Central memory CD8-positive, alpha-beta T cell (primary cell): ENCODE data around the gene AGXT.

Source experiments
- ATAC-seq: fragments of 150-1000 bp; cut with Tn5 transposase; replicated peaks from 2 replicates; pipeline ENCODE4 v1.10.0; 2022; ENCODE audit warnings: mild to moderate bottlenecking, moderate FRiP score, moderate number of reproducible peaks; ENCODE audit not compliant: poor library complexity, severe bottlenecking; ENCODE audit errors: extremely low read depth
- DNase-seq, 2 donors: peaks; one replicate each; pipeline ENCODE4 v3.0.0; 2021; ENCODE audit warnings: low spot score in 2 of 2
- H3K27ac Mint-ChIP-seq: one replicate; pipeline ENCODE4 v1.8.0; 2022; ENCODE audit warnings: low read depth, mild to moderate bottlenecking, moderate library complexity, mixed read lengths
- H3K27me3 Mint-ChIP-seq: one replicate; pipeline ENCODE4 v1.8.0; 2022; ENCODE audit warnings: mixed read lengths
- H3K36me3 Mint-ChIP-seq: one replicate; pipeline ENCODE4 v1.8.0; 2022; ENCODE audit warnings: mild to moderate bottlenecking, moderate library complexity, mixed read lengths; ENCODE audit not compliant: insufficient read depth
- H3K4me1 Mint-ChIP-seq: one replicate; pipeline ENCODE4 v1.8.0; 2022; ENCODE audit warnings: mixed read lengths
- H3K4me3 Mint-ChIP-seq: one replicate; pipeline ENCODE4 v1.8.0; 2022; ENCODE audit warnings: mild to moderate bottlenecking, moderate library complexity, mixed read lengths
- H3K9me3 Mint-ChIP-seq: one replicate; pipeline ENCODE4 v1.8.0; 2022; ENCODE audit warnings: mixed read lengths

The AGXT gene

GRCh38 chr2:240868286-240869108 is at the start of gene AGXT:
AGXT (plus strand) TSS chr2:240868824; CDS start chr2:240868866, 42 bp downstream.
- ATAC-seq (no peak), DNase-seq (no peak)
- no peak within 1 kb of the TSS for H3K4me3 Mint-ChIP-seq
- peaks cover 50% of the 10 kb centered on the region for H3K27me3 Mint-ChIP-seq
- no peaks in the 10 kb centered on the region for H3K9me3 Mint-ChIP-seq
- H3K27ac Mint-ChIP-seq = no peak within 1 kb of the TSS
- no peaks in the 10 kb centered on the region for H3K36me3 Mint-ChIP-seq
- H3K4me1 Mint-ChIP-seq = no peaks in the 10 kb centered on the region

- H3K36me3 Mint-ChIP-seq = peaks cover 3% of the 10 kb centered on the region
- peaks cover 5% of the 10 kb centered on the region for H3K4me1 Mint-ChIP-seq
- peaks cover 63% of the 10 kb centered on the region for H3K27me3 Mint-ChIP-seq
- H3K27ac Mint-ChIP-seq = no peak overlapping the region
- peaks cover 2% of the 10 kb centered on the region for H3K9me3 Mint-ChIP-seq
- no peak for ATAC-seq
- no peak for DNase-seq
- no peak overlapping the region for H3K4me3 Mint-ChIP-seq
These were observed 49.3 kb upstream of the AGXT start for GRCh38 chr2:240819126-240819857.

- Mint-ChIP-seq H3K4me3 (peak within 1 kb of the TSS; percentile 40), H3K9me3 (no peaks in the 10 kb centered on the region), H3K4me1 (peaks cover 5% of the 10 kb centered on the region), H3K27ac (no peak within 1 kb of the TSS), H3K36me3 (peaks cover 3% of the 10 kb centered on the region), H3K27me3 (peaks cover 70% of the 10 kb centered on the region)
- ATAC-seq (no peak), DNase-seq (no peak)
These were observed 48.6 kb upstream of the AGXT start, which contains the start of gene KIF1A for GRCh38 chr2:240819858-240820606. KIF1A (minus strand) TSS chr2:240820219; CDS start chr2:240797752, 22,467 bp downstream.

- Mint-ChIP-seq H3K4me3 (peak overlapping the region; percentile 40), H3K4me1 (peaks cover 5% of the 10 kb centered on the region)
- ATAC-seq = no peak
These were observed 47.8 kb upstream of the AGXT start for GRCh38 chr2:240820607-240821428.

GRCh38 chr2:240821429-240821778 is 47.2 kb upstream of the AGXT start:
- peaks cover 5% of the 10 kb centered on the region for H3K4me1 Mint-ChIP-seq
- H3K4me3 Mint-ChIP-seq = peak overlapping the region; percentile 40
- H3K36me3 Mint-ChIP-seq = peaks cover 3% of the 10 kb centered on the region
- DNase-seq (no peak), ATAC-seq (no peak)
- H3K9me3 Mint-ChIP-seq = no peaks in the 10 kb centered on the region
- no peak overlapping the region for H3K27ac Mint-ChIP-seq
- peaks cover 71% of the 10 kb centered on the region for H3K27me3 Mint-ChIP-seq

More at GRCh38 chr2:240820607-240821428, 47.8 kb upstream of the AGXT start:
- Mint-ChIP-seq H3K27me3 (peaks cover 71% of the 10 kb centered on the region), H3K9me3 (no peaks in the 10 kb centered on the region), H3K36me3 (peaks cover 3% of the 10 kb centered on the region), H3K27ac (no peak overlapping the region)
- DNase-seq = no peak

GRCh38 chr2:240822280-240822847 is 46.3 kb upstream of the AGXT start:
- H3K4me3 Mint-ChIP-seq = no peak overlapping the region
- ATAC-seq = no peak
- no peak for DNase-seq

GRCh38 chr2:240823449-240824336 is 44.9 kb upstream of the AGXT start:
- H3K36me3 Mint-ChIP-seq = peaks cover 3% of the 10 kb centered on the region
- ATAC-seq (no peak), DNase-seq (no peak)
- no peak overlapping the region for H3K27ac Mint-ChIP-seq
- H3K27me3 Mint-ChIP-seq = peaks cover 80% of the 10 kb centered on the region
- no peaks in the 10 kb centered on the region for H3K9me3 Mint-ChIP-seq
- peaks cover 5% of the 10 kb centered on the region for H3K4me1 Mint-ChIP-seq
- H3K4me3 Mint-ChIP-seq = no peak overlapping the region

More at GRCh38 chr2:240822280-240822847, 46.3 kb upstream of the AGXT start:
- Mint-ChIP-seq H3K36me3 (peaks cover 3% of the 10 kb centered on the region), H3K4me1 (peaks cover 5% of the 10 kb centered on the region), H3K9me3 (no peaks in the 10 kb centered on the region), H3K27me3 (peaks cover 78% of the 10 kb centered on the region), H3K27ac (no peak overlapping the region)

GRCh38 chr2:240825476-240825875 is 43.1 kb upstream of the AGXT start:
- Mint-ChIP-seq H3K36me3 (peaks cover 2% of the 10 kb centered on the region), H3K4me3 (no peak overlapping the region), H3K9me3 (no peaks in the 10 kb centered on the region), H3K27me3 (peaks cover 92% of the 10 kb centered on the region), H3K4me1 (peaks cover 5% of the 10 kb centered on the region), H3K27ac (no peak overlapping the region)
- DNase-seq (no peak), ATAC-seq (no peak)

- DNase-seq (no peak), ATAC-seq (no peak)
- Mint-ChIP-seq H3K27ac (peak overlapping the region; percentile 25), H3K9me3 (no peaks in the 10 kb centered on the region), H3K36me3 (peaks cover 5% of the 10 kb centered on the region), H3K4me1 (no peaks in the 10 kb centered on the region), H3K4me3 (peak overlapping the region; percentile 37), H3K27me3 (peaks cover 32% of the 10 kb centered on the region)
These were observed 36.9 kb upstream of the AGXT start for GRCh38 chr2:240831594-240832204.

- Mint-ChIP-seq H3K27ac (peak overlapping the region; percentile 87), H3K9me3 (no peaks in the 10 kb centered on the region), H3K36me3 (peaks cover 5% of the 10 kb centered on the region), H3K4me3 (peak overlapping the region; percentile 61), H3K4me1 (no peaks in the 10 kb centered on the region), H3K27me3 (peaks cover 27% of the 10 kb centered on the region)
- ATAC-seq (peak; percentile 91), DNase-seq (peak; percentile 97 to 99)
These were observed 36.4 kb upstream of the AGXT start for GRCh38 chr2:240832205-240832727.
